SKM-1 (cell line): ENCODE results near the gene PDHX.
"Not testable (repeated sequence)": the region's sequence is repeated elsewhere in the genome, so short reads cannot be mapped to it uniquely, and the experiment has no call there.

Experiments used
- DNase-seq: peaks from one replicate; lab custom pipeline; 2025; ENCODE audit not compliant: unreplicated experiment; lab: John Stamatoyannopoulos, UW

PDHX gene

DNA sequence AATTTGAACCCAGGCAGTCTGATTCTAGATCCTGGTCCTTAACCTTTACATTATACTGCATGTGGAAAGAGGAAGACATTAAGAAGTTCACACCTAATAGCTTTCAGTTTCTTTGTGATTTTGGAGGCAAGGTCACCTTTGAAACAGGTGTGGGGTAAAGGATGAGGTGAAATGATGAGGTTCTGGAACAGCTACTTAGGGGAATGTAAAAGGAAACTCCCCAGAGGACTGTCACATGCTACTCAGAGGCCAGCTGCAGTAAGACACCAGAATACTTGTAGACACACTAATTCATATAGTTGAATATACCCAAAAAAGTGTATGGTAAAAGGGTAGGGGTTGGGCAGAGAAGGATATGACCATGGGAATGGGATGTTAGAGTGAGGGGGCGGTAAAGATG, 5.6 kb upstream of the PDHX start:
- DNase-seq = no peak

DNA sequence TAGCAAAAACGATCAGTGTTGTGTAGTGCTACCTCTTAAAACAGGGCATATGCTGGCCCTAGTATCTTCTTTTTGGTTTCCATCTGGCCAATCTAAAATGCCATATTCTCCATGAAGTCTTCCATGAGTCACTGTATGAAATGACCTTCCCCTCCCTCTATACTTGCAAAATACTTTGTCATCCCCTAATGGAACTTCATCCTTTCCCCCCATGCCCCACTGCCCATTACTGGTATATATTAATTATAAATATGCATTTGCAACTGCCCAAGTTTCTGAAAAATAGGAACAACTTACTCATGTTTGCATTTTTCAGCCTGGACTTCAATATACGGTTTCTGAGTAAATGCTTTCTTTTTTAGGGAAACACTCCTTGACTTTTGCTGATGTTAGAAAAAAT, 4.7 kb upstream of the PDHX start:
- DNase-seq = no peak

DNA sequence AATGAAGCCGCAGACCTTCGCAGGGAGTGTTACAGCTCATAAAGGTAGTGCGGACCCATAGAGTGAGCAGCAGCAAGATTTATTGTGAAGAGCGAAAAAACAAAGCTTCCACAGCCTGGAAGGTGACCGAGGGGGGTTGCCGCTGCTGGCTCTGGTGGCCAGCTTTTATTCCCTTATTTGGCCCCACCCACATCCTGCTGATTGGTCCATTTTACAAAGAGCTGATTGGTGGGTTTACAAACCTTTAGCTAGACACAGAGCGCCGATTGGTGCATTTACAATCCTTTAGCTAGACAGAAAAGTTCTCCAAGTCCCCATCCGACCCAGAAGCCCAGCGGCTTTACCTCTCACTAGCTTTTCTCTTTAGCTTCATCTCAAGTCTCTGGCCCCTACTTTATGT, 2.9 kb upstream of the PDHX start:
- DNase-seq = not testable (repeated sequence)

DNA sequence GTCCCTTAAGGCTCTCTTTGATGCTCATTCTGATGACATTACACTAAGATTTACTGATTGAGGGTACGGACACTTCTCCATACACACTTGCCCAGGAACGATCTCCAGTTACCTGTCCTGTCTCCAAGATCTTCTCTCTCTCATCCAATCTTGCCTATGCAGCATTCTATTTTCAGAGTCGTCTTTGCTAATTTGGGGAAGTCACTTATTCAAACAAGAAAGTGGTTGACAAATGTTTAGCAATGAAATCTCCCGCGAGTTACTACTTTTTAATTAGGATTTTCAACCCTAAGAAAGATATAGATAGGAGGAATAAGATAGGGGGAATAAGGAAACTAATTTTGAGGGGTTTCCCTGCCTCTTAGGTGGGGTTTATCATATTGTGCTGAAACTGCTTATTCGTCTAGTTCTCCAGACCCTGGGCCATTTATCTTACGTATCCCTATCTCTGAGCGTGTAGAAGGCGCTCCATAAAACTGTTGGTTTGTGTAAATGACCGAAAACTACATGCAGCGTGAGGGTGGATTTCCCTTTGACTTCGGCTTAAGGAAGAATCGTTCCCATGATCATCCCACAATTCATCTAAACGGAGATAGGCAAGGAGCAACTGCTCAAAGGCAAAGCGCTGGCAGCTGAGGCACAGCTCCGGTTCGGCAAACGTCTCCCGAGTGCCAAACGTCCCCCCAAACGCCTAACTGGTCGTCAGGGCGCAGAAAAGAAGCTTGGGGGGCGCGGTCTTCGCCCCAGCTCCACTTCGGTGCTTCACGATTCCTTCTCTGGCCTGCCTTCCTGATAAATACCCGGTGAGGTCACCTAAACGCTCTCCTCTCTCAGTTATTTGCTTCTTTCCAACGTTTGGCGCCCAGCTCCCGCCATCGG, 1.0 kb upstream of the PDHX start:
- no peak for DNase-seq

DNA sequence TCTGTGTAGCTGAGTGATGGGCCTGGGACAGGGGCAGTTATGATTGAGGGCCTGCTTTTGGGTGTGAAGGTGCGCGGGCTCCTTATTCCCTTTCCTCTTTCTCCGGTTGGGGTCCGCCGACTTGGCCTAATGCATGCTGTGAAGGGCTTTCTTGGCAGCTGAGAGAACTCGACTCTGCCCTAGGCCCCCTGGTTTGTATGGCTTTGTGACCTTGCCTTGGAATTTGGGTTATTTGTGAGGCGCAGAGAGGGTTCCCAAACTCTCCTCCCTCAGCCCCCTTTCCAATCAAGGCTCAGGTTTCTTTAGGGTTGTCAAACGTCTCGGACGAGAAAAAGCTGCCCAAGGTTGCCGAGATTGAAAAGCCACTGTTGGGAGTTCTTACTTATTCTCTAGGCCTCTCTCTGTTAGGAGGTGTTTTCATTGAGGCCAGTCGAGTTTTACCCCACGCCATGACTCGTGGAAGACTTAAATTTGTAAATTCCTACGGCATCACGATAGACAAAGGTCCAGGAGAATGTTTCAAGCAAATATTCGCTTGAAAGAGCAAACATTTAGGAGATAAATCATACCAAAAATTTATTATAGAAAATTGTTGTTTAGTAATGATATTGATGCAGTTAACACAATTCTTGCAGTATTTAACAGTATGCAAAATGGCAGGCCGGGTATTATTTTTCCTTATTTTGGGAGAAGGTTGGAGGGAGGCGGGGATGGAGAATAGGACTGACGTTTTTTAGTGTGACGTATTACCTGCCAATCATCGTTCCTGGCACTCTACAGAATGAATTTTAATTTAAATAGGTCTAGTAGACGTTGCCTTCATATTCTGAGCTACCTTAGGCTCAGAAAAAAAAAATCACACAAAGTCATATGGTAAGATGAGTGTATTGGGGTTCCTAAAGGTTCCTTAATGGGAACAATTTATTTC, 689 bp downstream of the PDHX start:
- DNase-seq = no peak

DNA sequence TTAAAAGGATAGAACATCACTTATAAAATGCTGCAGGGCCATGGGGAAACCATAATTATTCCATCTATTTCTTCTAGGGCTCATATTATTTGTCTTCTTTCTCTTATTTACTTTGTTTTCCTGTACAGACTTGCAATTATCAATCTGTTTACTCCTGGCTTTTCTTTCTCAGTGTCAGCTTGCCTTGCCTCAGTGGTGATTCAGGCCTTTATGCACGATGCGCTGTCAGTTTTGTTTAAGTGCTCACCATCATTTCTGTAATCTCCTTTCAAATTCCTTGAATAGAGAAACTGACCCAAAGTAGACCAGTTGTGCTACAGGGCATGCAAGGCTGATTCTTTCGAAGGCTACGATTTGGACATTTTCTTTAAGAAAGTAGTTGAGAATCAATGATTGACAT, 4.7 kb downstream of the PDHX start:
- no peak for DNase-seq

DNA sequence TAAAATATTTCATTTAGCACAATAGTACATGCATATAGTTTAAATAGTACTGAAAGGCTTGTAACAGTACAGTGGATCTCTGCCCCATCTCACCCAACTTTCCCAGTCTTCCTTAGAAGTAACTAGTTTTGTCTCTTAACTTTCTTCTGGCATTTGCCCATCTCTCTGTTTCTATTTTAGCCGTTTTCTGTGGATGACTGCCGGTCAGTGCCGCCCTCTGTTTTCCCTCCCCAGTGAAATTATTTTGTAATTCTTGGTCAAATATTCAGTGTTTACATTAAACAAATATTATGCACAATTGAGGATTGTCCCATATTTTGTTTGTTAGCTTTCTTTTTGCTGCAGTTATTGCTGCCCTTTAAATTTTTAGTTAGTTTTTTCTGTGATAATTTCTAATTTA, 8.3 kb downstream of the PDHX start:
- no peak for DNase-seq

DNA sequence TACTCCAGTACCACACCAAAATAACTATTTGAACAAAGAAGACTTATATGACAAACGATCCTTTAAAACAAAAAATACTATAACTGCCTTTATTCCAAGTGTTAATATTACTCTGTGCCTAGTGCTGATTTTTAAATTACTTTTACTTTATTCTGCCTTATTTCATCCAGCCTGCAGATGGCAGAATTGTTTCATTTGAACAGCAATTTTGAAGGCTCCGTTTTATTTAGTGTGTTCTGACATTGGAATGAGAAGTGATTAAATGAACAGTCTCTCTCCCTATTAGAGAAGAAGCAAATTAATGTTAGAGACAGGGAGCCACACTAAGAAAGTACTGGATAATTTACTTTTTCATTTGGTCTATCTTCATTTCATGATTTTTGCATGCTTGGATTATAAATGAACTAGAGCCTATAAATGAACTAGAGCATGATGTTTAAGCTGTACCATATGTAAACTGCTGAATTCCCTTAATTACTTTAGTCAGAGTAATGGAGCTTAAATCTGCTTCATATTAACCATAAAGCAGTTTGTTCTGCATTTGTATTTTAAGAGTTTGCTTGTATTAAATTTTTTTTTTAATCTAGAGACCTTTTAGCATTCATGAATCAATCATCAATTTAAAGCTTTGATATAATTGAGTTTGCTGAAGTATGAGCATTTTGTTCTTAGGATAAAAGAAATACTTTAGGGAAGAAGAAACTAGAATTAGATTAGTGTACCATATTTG, 9.8 kb downstream of the PDHX start:
- peak; percentile 16 for DNase-seq

DNA sequence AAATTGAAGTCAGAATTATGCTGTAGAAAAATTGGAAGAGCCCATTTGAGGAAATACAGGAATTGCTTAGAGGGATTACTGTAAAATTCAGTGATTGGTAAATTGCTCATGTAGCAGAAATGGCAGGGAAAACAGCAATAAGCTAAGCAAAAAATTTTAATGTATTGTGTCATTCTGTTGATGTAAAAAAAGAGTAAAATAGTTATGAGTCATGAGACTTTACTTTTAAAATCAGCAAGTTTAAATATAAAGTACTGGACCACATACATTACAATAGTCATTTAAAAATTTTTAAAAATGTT, 10.4 kb downstream of the PDHX start:
- DNase-seq = no peak

DNA sequence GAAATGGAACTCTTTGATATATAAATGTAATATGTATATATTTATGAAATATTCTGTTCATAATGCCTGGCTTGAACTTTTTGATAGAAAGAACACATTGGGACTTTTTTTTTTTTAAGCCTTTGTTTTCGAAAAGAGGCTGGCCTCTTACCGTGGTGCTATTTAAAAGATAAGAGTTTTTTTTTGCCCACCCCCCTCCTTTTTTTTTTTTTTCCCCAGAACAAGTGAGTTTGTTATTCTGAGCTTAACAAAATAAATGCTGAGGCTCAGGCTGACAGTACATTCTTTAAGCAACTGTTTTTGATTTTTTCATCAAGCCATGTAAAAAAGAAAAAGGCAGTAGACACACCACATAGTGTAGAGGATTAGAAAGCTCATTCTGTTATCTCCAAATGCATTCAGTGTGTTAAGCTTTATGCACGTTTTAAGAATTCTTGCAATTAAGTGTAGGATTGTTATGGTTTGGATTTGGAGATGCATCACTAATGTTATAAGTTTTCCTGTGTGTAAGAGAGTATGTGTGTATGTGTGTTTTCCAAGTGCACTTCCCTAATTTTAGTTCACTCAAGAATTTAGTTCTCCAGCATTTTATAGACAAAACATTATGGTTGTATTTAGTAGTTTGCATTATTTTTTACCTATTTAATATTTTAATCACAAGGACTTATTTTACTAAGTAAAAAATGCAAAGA, 12.0 kb downstream of the PDHX start:
- DNase-seq = no peak

DNA sequence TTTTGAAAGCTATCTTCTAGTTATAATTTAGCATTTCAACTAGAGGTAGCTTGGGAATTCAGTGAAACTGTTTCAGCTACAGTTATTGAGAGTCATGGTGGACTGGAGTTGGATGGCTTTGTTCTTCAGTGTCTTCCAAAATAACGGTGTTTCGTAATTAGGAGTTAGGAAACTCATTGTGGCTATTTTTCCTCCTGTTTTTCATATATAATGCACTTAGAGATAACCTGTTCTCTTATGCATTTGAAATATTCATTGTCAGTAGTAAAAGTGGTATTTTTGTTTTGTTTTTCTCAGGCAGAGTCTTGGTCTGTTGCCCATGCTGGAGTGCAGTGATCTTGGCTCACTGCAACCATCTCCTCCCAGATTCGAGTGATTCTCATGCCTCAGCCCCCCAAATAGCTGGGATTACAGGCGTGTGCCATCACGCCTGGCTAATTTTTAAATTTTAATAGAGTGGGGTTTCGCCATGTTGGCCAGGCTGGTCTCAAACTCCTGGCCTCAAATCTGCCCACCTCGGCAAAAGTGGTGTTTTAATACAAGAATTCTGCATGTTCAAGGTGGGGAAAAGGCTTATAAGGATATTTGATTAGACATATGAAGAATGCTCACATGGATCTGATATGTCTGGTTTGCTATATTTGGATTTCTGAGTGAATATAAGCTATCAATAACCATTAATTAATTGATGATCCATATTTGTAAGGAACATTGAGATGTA, 12.7 kb downstream of the PDHX start:
- no peak for DNase-seq

DNA sequence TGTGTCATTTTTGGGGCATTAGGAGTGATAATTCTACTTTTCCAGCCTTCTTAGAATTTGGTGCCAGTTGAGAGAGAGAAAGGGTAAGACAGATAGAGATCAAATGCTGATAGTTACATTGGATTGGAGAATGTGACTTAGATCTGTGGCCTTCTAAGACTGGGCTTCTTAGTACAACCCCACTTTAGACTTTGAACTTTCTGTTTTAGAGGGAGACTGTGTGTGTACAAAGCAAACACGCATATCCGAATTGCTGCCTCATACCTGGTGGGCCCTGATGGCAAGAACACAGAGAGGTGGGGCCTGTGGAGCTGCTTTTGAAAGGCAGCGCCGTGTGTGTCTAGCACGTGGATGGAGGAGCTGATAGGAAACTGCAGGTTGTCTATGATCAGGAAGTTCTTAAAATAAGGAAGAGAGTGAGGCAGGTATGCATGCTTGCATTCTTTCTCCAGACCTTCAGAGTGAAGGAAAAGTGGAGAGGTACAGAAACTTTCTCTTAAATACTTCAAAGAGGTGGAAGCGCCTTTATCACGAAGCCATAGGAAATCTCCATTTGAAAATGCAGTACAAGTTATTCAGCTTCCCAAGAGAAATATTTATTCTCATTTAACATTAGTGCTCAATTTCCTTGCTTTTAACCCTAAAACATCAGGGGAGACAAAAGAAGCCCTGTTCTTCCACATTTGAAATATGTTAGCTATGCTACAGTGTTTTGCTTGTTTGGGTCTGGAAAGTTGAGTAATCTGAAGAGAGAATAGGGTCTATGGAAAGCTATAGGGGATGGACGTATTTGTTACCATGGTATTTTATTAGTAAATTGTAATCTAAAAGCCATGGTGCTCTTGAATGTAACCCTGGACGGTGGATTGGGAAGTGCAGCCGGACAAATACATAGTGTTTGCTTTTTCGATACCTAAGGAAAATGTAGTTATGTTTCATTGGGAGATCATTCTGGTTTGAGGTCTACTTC, 13.7 kb downstream of the PDHX start:
- DNase-seq = no peak

DNA sequence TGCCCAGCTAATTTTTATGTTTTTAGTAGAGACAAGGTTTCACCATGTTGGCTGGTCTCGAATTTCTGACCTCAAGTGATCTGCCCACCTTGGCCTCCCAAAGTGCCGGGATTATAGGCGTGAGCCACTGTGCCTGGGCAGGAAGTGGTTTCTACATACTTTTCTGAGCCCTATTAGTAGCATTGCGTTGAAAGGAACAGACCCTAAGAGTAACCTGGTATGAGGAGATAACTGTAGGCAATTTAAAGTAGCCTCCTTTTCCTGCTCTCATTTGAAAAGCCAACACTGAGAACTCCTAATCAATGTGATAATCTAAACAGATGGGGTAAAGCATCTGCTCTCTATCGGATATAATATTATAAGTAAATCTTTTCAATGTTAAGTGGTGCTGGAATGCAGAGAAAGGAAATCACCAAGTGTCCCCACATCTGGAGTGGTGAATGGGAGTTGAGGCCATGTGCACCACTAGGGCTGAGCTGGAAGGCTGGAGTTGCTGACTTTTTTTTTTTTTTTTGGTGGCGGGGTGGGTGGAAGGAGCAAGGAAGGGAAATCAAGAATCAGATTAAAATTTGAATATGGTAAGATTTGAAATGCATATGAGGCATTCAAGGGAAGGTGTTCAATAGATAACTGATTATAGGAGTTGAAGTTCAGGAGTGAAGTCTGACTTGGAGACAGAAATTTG, 20.7 kb downstream of the PDHX start:
- no peak for DNase-seq

DNA sequence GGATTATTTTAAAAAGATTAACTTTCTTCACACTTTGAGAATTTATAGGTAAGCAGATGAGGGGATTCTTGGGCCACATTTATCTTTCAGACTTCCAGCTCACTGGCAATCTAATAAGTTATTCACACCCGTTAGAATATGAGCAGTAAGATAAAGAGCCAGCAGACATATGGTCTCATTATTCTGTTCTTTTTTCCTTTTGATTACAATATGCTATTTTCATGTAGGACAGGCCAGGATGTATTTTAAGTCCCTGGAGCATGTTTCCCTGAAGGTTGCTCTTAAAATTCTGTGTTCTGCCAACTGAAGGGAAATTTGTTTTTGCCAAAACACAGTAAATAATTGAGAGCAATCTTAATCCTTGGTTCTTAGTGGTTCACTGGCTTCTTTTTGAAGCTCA, 22.2 kb downstream of the PDHX start:
- no peak for DNase-seq

DNA sequence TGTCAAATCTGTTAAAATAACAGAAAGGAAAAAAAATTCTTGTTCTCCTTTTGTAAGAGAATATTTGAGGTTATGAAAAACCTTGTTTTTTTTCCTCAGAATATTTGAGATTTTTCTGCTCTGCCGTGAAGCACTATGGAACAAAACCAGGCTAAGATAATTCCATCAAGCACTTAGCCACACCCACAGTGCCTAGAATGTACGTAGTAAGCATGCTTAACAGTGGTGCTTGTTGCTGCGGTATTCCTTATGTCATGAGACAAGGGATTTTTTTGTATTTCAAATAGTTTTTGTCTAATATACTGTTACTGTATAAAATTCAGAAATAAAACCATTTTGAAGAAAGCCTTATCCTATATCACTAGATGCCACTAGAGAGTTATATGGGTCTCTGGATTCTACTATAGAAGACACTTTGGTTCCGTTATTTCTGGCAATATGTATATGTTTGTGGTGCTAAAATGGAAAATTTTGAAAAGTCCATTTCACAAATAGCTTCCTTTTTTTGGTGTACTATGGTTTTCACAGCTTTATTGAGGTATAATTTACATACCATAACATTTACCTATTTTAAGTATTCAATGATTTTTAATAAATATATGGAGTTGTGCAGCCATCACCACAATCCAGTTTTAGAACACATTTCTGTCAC, 23.7 kb downstream of the PDHX start:
- DNase-seq = no peak

DNA sequence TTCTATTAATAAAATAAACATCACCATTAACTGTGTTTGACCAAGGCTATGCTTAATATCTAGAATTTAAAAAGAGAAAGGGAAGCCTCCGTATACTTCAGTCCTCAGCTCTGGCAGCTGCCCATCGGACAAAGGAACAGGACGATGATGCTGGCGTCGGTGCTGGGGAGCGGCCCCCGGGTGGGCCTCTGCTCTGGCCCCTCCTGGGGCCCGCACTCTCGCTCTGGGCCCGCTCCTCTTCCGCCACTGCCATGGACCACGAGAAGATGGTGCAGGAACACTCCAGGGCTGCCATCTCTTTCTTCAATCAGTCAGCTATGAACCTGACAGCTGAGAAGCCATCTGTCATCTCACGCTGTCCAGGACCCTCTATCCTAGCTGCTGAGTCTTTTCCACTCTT, 25.3 kb downstream of the PDHX start:
- no peak for DNase-seq

DNA sequence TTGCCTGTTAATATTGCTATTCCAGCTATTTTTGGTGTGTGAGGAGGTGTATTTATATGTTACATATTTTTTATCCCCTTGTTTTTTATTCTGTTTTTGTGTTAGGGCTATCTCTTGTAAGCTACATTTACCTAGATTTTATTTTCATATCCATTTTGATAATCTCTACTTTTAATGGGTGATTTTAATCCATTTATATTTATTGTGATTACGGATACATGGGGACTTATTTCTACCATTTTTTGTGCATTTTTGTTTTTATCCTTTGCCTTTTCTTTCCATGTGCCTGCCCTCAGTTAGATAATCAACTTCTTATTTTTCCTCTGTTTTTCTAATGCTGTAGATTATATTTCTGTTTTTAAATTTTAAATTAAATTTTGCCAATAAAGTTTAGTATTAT, 28.3 kb downstream of the PDHX start:
- DNase-seq = no peak

DNA sequence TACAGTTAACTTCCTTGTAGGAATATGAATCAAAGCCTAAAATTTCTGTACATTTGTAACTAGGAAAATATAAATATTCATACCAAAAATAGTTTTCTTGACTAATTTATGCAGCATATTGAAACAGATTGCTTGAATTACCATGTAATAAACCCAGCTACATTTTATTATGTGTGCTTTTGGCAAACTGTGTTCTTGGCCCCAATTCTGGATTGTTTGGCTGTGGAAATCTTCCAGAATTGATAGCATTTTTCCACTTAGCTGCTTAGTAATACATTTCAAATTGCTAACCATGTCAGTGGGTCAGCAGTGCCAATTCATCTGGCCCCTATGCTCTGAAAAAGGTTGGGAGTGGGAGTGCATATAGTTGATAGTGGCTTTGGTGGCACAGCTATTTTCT, 32.3 kb downstream of the PDHX start:
- no peak for DNase-seq
